CD4-positive, alpha-beta T cell (primary cell): ENCODE results near the gene UGP2. TPM values are rescaled to one million over a fixed set of nuclear protein-coding genes. Genes with fewer than 3 reads are reported as not detected.

Source experiments
- ATAC-seq: fragments of 200-7000 bp; cut with Tn5 transposase; one replicate; pipeline ENCODE4 v1.10.0; 2022; ENCODE audit warnings: mild to moderate bottlenecking; ENCODE audit not compliant: poor library complexity
- CTCF ChIA-PET: fragments of 350-600 bp; sonication (Branson Sonifier 250); formaldehyde crosslinking; loops from one replicate; lab custom pipeline; 2021; ENCODE audit warnings: antibody characterized with exemption, inconsistent platforms; lab: Charles Lee
- POLR2A ChIA-PET: fragments of 350-600 bp; sonication (Branson Sonifier 250); formaldehyde crosslinking; loops from one replicate; lab custom pipeline; 2021; ENCODE audit warnings: antibody characterized with exemption, inconsistent platforms; lab: Charles Lee
- DNase-seq, 14 experiments: peaks; one replicate each; pipeline ENCODE4 v3.0.0-alpha.2; 2013 to 2020; ENCODE audit warnings: mixed read lengths in 2 of 14
- H3K27ac ChIP-seq, 2 donors: one replicate each; pipeline versions ENCODE4 v1.5.1 to v1.7.0; 2013; ENCODE audit warnings: low read length in 2 of 2, low read depth in 1 of 2, mild to moderate bottlenecking in 1 of 2
- H3K27me3 ChIP-seq, 2 experiments: 1 replicate in 1 of 2; 2 replicates in 1 of 2; pipeline versions ENCODE4 v1.6.1 to v1.7.0; 2013; ENCODE audit warnings: low read length in 2 of 2, control low read depth in 1 of 2, mild to moderate bottlenecking in 1 of 2, moderate library complexity in 1 of 2; ENCODE audit not compliant: insufficient read depth in 2 of 2, control insufficient read depth in 1 of 2
- H3K36me3 ChIP-seq: one replicate; pipeline ENCODE4 v1.6.1; 2013; ENCODE audit warnings: low read length, control low read depth; ENCODE audit not compliant: insufficient read depth
- H3K4me1 ChIP-seq: one replicate; pipeline ENCODE4 v1.6.1; 2013; ENCODE audit warnings: low read length, control low read depth; ENCODE audit not compliant: insufficient read depth
- H3K4me3 ChIP-seq: one replicate; pipeline ENCODE4 v1.5.1; 2013; ENCODE audit warnings: mild to moderate bottlenecking, low read length, moderate library complexity
- H3K9me3 ChIP-seq, 2 experiments: 1 replicate in 1 of 2; 2 replicates in 1 of 2; pipeline versions ENCODE4 v1.6.1 to v1.7.0; 2013; ENCODE audit warnings: low read length in 2 of 2, mild to moderate bottlenecking in 2 of 2, control low read depth in 1 of 2, moderate library complexity in 1 of 2; ENCODE audit not compliant: control insufficient read depth in 1 of 2, insufficient read depth in 1 of 2
- H3K27ac Mint-ChIP-seq: one replicate; pipeline ENCODE4 v1.8.0; 2020; ENCODE audit warnings: mixed read lengths
- H3K27me3 Mint-ChIP-seq: one replicate; pipeline ENCODE4 v1.8.0; 2021; ENCODE audit warnings: mixed read lengths
- H3K36me3 Mint-ChIP-seq: one replicate; pipeline ENCODE4 v1.8.0; 2021; ENCODE audit warnings: low read depth, mixed read lengths
- H3K4me1 Mint-ChIP-seq: one replicate; pipeline ENCODE4 v1.8.0; 2021; ENCODE audit warnings: low read depth, mixed read lengths
- H3K4me3 Mint-ChIP-seq: one replicate; pipeline ENCODE4 v1.8.0; 2020; ENCODE audit warnings: mild to moderate bottlenecking, mixed read lengths
- H3K9me3 Mint-ChIP-seq: one replicate; pipeline ENCODE4 v1.8.0; 2020; ENCODE audit warnings: mixed read lengths
- intact Hi-C, 2 experiments: fragments of 100-400 bp; cut with DNase I in 1 of 2; cut with micrococcal nuclease in 1 of 2; formaldehyde crosslinking; loops; one replicate each; pipeline versions ENCODE4 v1.15.1 to v1.9.0; 2023 to 2025; cut with DNase I, micrococcal nuclease
- total RNA-seq, 174 experiments: library from RNA in 2 of 174; stranded (reverse) in 2 of 174; gene quantifications; one replicate each; pipeline ENCODE4 v1.2.3 and lab custom pipeline; 2021 to 2026
- TF ChIP-seq, protein P1 (sequence below): fragments of 200-600 bp; IDR thresholded peaks from one replicate; pipeline ENCODE4 v1.8.0; 2022; ENCODE audit warnings: antibody characterized with exemption, mild to moderate bottlenecking

UGP2 gene
- total RNA-seq, 2 experiments from 2014 or later = 47.1 to 53.2 TPM

DNA sequence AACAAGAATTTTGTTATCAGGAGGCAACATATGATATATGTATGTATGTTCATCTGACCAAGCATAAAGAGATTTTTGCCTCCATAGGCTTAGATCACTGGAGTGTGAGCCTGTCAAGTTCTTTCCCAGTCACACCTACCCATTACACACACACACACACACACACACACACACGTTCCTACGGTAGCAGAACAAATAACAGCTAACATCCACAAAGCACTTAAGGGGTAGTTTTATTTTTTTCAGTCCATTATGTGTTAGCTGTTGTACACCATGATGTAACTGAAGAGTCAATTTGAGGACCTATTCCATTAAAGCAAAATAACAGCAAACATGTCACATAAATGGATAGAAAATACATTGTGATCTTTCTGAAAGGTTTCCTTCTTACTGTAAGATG lies 39.5 kb downstream of the UGP2 start:
- H3K4me3 ChIP-seq = no peak overlapping the region
- H3K36me3 Mint-ChIP-seq = peaks cover 56% of the 10 kb centered on the region
- H3K9me3 ChIP-seq = no peaks in the 10 kb centered on the region
- H3K4me1 ChIP-seq = no peaks in the 10 kb centered on the region
- POLR2A ChIA-PET = no interaction called here
- peaks cover 40% of the 10 kb centered on the region for H3K36me3 ChIP-seq
- H3K27ac Mint-ChIP-seq = peak overlapping the region; percentile 12
- intact Hi-C loops = no loop called here
- TF ChIP-seq, protein P1, sequence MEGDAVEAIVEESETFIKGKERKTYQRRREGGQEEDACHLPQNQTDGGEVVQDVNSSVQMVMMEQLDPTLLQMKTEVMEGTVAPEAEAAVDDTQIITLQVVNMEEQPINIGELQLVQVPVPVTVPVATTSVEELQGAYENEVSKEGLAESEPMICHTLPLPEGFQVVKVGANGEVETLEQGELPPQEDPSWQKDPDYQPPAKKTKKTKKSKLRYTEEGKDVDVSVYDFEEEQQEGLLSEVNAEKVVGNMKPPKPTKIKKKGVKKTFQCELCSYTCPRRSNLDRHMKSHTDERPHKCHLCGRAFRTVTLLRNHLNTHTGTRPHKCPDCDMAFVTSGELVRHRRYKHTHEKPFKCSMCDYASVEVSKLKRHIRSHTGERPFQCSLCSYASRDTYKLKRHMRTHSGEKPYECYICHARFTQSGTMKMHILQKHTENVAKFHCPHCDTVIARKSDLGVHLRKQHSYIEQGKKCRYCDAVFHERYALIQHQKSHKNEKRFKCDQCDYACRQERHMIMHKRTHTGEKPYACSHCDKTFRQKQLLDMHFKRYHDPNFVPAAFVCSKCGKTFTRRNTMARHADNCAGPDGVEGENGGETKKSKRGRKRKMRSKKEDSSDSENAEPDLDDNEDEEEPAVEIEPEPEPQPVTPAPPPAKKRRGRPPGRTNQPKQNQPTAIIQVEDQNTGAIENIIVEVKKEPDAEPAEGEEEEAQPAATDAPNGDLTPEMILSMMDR = no peak
- no peaks in the 10 kb centered on the region for H3K27me3 ChIP-seq
- CTCF ChIA-PET = interaction anchor here (0.7 kb wide), 1 partner anchor 14 kb away, joined by 3 read pairs; no protein-coding TSS in a partner anchor
- H3K9me3 Mint-ChIP-seq = no peaks in the 10 kb centered on the region
- DNase-seq (no peak), ATAC-seq (no peak)
- no peak overlapping the region for H3K4me3 Mint-ChIP-seq
- no peak overlapping the region for H3K27ac ChIP-seq
- no peaks in the 10 kb centered on the region for H3K27me3 Mint-ChIP-seq
- H3K4me1 Mint-ChIP-seq = peaks cover 40% of the 10 kb centered on the region

DNA sequence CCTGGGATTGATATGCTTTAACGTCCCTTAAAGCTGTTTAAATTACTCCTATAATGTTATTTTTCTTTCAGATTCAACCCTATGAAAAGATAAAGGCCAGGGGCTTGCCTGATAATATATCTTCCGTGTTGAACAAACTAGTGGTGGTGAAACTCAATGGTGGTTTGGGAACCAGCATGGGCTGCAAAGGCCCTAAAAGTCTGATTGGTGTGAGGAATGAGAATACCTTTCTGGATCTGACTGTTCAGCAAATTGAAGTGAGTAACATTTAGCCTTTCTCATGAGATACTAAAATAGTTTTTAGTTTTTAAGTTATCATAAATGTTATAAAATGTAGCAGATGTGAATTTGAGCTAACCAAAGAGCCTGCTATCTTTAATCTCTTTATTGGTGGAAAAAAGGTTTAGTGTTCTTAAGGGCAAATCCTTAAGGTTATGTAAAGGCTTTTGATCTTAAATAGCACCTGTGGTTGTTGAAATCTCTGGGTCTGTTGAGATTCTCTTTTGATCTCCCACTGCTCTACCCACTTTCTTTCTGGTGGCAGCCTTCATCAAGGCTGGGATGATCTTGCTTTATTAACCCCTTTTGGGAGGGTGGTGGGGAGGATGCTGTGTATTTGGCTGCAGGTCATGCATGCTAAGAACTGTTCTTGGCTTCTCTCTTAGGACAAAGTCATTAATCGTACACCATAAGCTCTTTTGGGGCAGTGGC lies 40.9 kb downstream of the UGP2 start:
- TF ChIP-seq, protein P1 = no peak
- Histone ChIP-seq H3K27ac (no peak overlapping the region), H3K4me3 (no peak overlapping the region), H3K36me3 (peaks cover 53% of the 10 kb centered on the region), H3K27me3 (no peaks in the 10 kb centered on the region), H3K4me1 (no peaks in the 10 kb centered on the region), H3K9me3 (no peaks in the 10 kb centered on the region)
- Mint-ChIP-seq H3K36me3 (peaks cover 56% of the 10 kb centered on the region), H3K27ac (peak overlapping the region; percentile 12), H3K9me3 (no peaks in the 10 kb centered on the region), H3K4me1 (peaks cover 36% of the 10 kb centered on the region), H3K27me3 (no peaks in the 10 kb centered on the region), H3K4me3 (no peak overlapping the region)
- POLR2A ChIA-PET = interaction anchor here (0.6 kb wide), 1 partner anchor 238 kb away, joined by 3 read pairs; no protein-coding TSS in a partner anchor
- DNase-seq (no peak), ATAC-seq (no peak)
- CTCF ChIA-PET = interaction anchor here (1.9 kb wide), 1 partner anchor 21 kb away, joined by 7 read pairs; no protein-coding TSS in a partner anchor
- intact Hi-C loops = loop anchor here in 1 of 2 experiments (2.0 kb wide), 1 partner anchor 20 kb away; no protein-coding TSS in a partner anchor

DNA sequence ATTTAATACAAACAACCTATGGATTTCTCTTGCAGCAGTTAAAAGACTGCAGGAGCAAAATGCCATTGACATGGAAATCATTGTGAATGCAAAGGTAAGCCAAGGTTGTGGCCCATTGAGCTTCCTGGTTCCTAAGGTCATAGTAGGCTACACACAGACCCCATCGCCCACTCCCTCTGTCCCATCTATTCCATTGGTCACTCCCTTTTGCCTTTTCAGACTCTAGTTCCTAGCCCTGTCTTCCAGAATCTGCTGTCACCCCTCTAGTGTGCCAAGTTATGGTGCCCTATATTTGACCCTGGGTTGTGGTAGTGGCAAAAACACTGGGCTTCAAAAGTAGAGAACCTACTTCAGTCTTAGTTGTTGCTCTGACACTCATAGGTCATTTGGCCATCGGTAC lies 44.7 kb downstream of the UGP2 start:
- peak overlapping the region; percentile 8 for H3K27ac Mint-ChIP-seq
- H3K4me1 ChIP-seq = no peaks in the 10 kb centered on the region
- CTCF ChIA-PET = no interaction called here
- peaks cover 85% of the 10 kb centered on the region for H3K36me3 ChIP-seq
- intact Hi-C loops = no loop called here
- no peak overlapping the region for H3K4me3 ChIP-seq
- peaks cover 85% of the 10 kb centered on the region for H3K36me3 Mint-ChIP-seq
- H3K4me1 Mint-ChIP-seq = peaks cover 24% of the 10 kb centered on the region
- no peak overlapping the region for H3K4me3 Mint-ChIP-seq
- no peak overlapping the region for H3K27ac ChIP-seq
- H3K27me3 Mint-ChIP-seq = no peaks in the 10 kb centered on the region
- TF ChIP-seq, protein P1 = no peak
- H3K27me3 ChIP-seq = no peaks in the 10 kb centered on the region
- DNase-seq (no peak), ATAC-seq (no peak)
- H3K9me3 Mint-ChIP-seq = no peaks in the 10 kb centered on the region
- no peaks in the 10 kb centered on the region for H3K9me3 ChIP-seq
- POLR2A ChIA-PET = no interaction called here
